Adrenal gland (tissue), 12 donors: Measurements from ENCODE around the gene RGCC. TPM values are rescaled to one million over a fixed set of nuclear protein-coding genes. Genes with fewer than 3 reads are reported as not detected.

Experiments used
- DNase-seq, 7 donors: peaks; one replicate each; pipeline ENCODE4 v3.0.0-alpha.2; 2019 to 2020
- H3K27ac ChIP-seq, 5 donors: fragments of 200-600 bp; sonication (generic) in 4 of 5; 1 replicate in 3 of 5; 2 replicates in 2 of 5; pipeline versions ENCODE4 v1.5.1 to v1.8.0; 2016 to 2020; ENCODE audit warnings: mild to moderate bottlenecking in 1 of 5
- H3K27me3 ChIP-seq: fragments of 200-600 bp; 2 replicates; pipeline ENCODE4 v1.8.0; 2021
- H3K36me3 ChIP-seq, 2 donors: fragments of 200-600 bp; replicated peaks in 1 of 2; 1 replicate in 1 of 2; 2 replicates in 1 of 2; pipeline versions ENCODE4 v1.5.1 to v1.8.0; 2018 to 2022
- H3K4me1 ChIP-seq, 2 donors: fragments of 200-600 bp; replicated peaks in 1 of 2; 1 replicate in 1 of 2; 2 replicates in 1 of 2; pipeline versions ENCODE4 v1.5.1 to v1.8.0; 2018 to 2021
- H3K4me3 ChIP-seq, 4 donors: fragments of 200-600 bp; sonication (generic) in 3 of 4; one replicate each; pipeline ENCODE4 v1.5.1; 2016 to 2018
- H3K9me3 ChIP-seq, 3 donors: fragments of 200-600 bp; sonication (generic) in 1 of 3; replicated peaks in 1 of 3; 1 replicate in 2 of 3; 2 replicates in 1 of 3; pipeline versions ENCODE4 v1.5.1 to v1.8.0; 2016 to 2021
- POLR2A ChIP-seq, 2 donors: fragments of 450-650 bp; IDR thresholded peaks; one replicate each; pipeline ENCODE4 v1.6.1; 2017; ENCODE audit warnings: antibody characterized with exemption in 2 of 2, mild to moderate bottlenecking in 2 of 2, moderate library complexity in 1 of 2
- WGBS, 4 donors: extraction: QIAGEN DNeasy Blood & Tissue Kit in 2 of 4; methylation state at CpG; one replicate each; pipeline versions ENCODE4 v1.1.5 to v1.1.7; 2013 to 2017; 5-methylcytosine and 5-hydroxymethylcytosine counted together
- intact Hi-C, 2 donors: fragments of 100-400 bp; cut with DNase I; formaldehyde crosslinking; loops; one replicate each; pipeline versions ENCODE4 v1.14.1 to v1.15.0; 2022 to 2023
- polyA plus RNA-seq, 3 donors: library from polyadenylated mRNA; stranded (reverse); fragments of 200-250 nt in 2 of 3; fragments of 350-450 nt in 1 of 3; fragmentation: Illumina TruSeq in 1 of 3; extraction: RNeasy Lipid Tissue Mini Kit (QIAGEN cat#74804) in 1 of 3; gene quantifications; one replicate each; pipeline ENCODE4 v1.2.3, GENCODE V29; 2013 to 2014
- total RNA-seq, 9 donors: library from RNA; depleted of rRNA in 4 of 9; stranded (reverse); fragments of >200 nt in 4 of 9; fragments of 120-200 nt in 1 of 9; fragmentation: NEBNext Ultra II Directional in 1 of 9; extraction: Animal tissue kit (Norgen Biotek cat#: 25700) in 1 of 9; gene quantifications; one replicate each; pipeline versions ENCODE4 v1.1.0 to v1.2.4, GENCODE V29; 2013 to 2023
- TF ChIP-seq, protein P1 (sequence below), 6 experiments: fragments of 450-650 bp in 4 of 6; fragments of 200-600 bp in 2 of 6; sonication (generic) in 1 of 6; IDR thresholded peaks; 1 replicate in 5 of 6; 2 replicates in 1 of 6; pipeline versions ENCODE4 v1.5.1 to v1.8.0; 2016 to 2021; ENCODE audit warnings: antibody characterized with exemption in 6 of 6, mild to moderate bottlenecking in 2 of 6, moderate library complexity in 1 of 6
- donor health status: healthy with polysubstance abuse.
- donor health status: Bipolar disorder and iron deficiency.
- donor health status: DM: yes; HTN: yes; CAD: no.
- donor health status: DM: no; HTN: no; CAD: no.
- donor health status: DM: no; HTN: no; CAD: no.
- donor health status: DM: yes; HTN: yes; CAD: no.

Gene RGCC
- total and polyA plus RNA-seq, 12 donors: 6.2 to 151 (median 28.8) TPM

DNA sequence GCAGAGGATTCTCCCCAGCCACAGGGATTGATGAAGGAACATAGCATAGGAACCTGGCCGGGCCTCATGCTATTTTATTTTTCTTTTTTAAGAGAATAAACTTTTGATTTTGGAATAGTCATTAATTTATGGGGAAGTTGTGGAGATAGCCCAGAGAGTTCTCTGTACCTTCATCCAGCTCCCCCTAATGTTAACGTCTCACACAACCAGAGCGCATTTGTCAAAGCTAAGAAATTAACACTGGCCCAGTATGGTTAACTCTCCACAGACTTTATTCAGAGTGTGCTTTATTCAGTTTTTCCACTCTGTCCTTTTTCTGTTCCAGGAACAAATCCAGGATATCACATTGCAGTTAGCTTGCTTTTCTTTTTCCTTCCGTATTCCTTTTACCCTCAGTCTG, 59.4 kb downstream of the RGCC start:
- Histone ChIP-seq H3K4me3 (no peak overlapping the region), H3K36me3 (no peaks in the 10 kb centered on the region), H3K4me1 (no peaks in the 10 kb centered on the region), H3K27ac (no peak overlapping the region), H3K27me3 (no peaks in the 10 kb centered on the region), H3K9me3 (no peaks in the 10 kb centered on the region)
- whole genome bisulfite sequencing, 4 donors: 90 to 94% (median 93%) methylated on average over 4 of the region's 4 CpGs
- no peak for DNase-seq
- intact Hi-C loops: no loop called here
- TF ChIP-seq, protein P1, sequence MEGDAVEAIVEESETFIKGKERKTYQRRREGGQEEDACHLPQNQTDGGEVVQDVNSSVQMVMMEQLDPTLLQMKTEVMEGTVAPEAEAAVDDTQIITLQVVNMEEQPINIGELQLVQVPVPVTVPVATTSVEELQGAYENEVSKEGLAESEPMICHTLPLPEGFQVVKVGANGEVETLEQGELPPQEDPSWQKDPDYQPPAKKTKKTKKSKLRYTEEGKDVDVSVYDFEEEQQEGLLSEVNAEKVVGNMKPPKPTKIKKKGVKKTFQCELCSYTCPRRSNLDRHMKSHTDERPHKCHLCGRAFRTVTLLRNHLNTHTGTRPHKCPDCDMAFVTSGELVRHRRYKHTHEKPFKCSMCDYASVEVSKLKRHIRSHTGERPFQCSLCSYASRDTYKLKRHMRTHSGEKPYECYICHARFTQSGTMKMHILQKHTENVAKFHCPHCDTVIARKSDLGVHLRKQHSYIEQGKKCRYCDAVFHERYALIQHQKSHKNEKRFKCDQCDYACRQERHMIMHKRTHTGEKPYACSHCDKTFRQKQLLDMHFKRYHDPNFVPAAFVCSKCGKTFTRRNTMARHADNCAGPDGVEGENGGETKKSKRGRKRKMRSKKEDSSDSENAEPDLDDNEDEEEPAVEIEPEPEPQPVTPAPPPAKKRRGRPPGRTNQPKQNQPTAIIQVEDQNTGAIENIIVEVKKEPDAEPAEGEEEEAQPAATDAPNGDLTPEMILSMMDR (IDR thresholded peaks at IDR 0.05): no peak
- no peak for TF ChIP-seq POLR2A (IDR thresholded peaks at IDR 0.05)

DNA sequence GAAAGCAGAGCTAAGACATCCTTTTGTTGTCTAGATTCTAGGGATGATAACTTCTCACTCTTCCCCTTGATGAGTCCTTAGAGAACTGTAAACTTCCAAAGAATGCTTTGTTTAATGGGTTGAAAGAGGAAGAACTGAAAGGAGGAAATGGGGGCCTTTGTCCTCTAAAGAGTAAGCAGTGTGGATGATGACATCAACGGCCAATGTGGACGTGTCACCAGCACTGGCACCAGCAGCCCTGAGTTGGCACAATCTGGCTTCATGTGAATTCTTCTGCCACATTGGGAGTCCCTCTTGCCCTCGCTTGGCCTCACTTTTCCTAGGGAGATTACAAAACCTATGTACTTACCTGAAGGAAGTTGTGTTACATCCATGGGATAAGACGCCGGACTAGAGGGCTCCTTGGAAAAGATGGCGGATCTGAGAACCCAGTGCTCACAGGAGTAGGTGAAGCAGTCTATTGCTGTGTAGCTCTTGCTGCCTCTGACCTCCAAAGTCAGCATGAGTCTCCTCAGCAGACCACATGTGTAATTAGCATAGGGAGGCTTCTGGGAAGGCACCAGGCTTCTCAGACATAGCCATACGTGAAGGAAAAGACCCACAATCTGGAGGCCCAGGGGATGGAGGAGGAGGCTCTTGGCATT, 62.8 kb downstream of the RGCC start:
- no peak for TF ChIP-seq POLR2A (IDR thresholded peaks at IDR 0.05)
- TF ChIP-seq, protein P1 (IDR thresholded peaks at IDR 0.05): no peak
- WGBS, 4 donors: 76 to 91% (median 80%) methylated on average over 7 of the region's 7 CpGs
- Histone ChIP-seq H3K4me3 (no peak overlapping the region), H3K36me3 (no peaks in the 10 kb centered on the region), H3K27me3 (no peaks in the 10 kb centered on the region), H3K9me3 (no peaks in the 10 kb centered on the region), H3K4me1 (no peaks in the 10 kb centered on the region), H3K27ac (no peak overlapping the region)
- DNase-seq: peak in 1 of 7 donors; percentile 22
- intact Hi-C loops: no loop called here

Other genes starting within 250 kb of the RGCC start
- 10 to 100 TPM in 6 of 9 donors, 1 to 10 TPM in 3; 6.8 to 23.1 (median 13.4) TPM for gene MTRF1, start 194.0 kb upstream of the RGCC start, total RNA-seq
- gene MTRF1, start 194.0 kb upstream of the RGCC start, polyA plus RNA-seq: 10 to 100 TPM; 17.4 to 27.4 (median 19.3) TPM
- 10 to 100 TPM in 8 of 9 donors, 1 to 10 TPM in 1; 3.2 to 26.2 (median 16.7) TPM for gene NAA16, start 146.3 kb upstream of the RGCC start, total RNA-seq
- gene NAA16, start 146.3 kb upstream of the RGCC start, polyA plus RNA-seq: 10 to 100 TPM; 16.7 to 20.0 (median 17.0) TPM